NCI-H187 treated with DMSO at 0.1 percent for 48 hours (cell line): Measurements from ENCODE around the gene SLC25A17.
"Not testable (repeated sequence)": the region's sequence is repeated elsewhere in the genome, so short reads cannot be mapped to it uniquely, and the experiment has no call there.

ENCODE experiments used
- DNase-seq: peaks from one replicate; lab custom pipeline; 2025; lab: John Stamatoyannopoulos, UW

Gene SLC25A17

GRCh38 chr22:40720538-40721256 lies 98.4 kb downstream of the SLC25A17 start:
- no peak for DNase-seq

- DNase-seq = not testable (repeated sequence)
Measured at GRCh38 chr22:40720156-40720537, 99.0 kb downstream of the SLC25A17 start.
